ENCODE results near the gene CD52.

CD52 gene

GRCh38 chr1:26281971-26282370, 35.8 kb upstream of the CD52 start:
- no peaks in the 10 kb centered on the region for H3K9me3 ChIP-seq (ENCODE audit: control insufficient read depth, low read length)
- H2AFZ ChIP-seq: no peak overlapping the region
- no peak overlapping the region for H3K9ac ChIP-seq
- no peak overlapping the region for H3K27ac ChIP-seq
- H3K79me2 ChIP-seq: no peaks in the 10 kb centered on the region
- no peaks in the 10 kb centered on the region for H3K27me3 ChIP-seq (ENCODE audit: control insufficient read depth, insufficient read depth, low read length)
- H3K4me2 ChIP-seq (ENCODE audit: low read length): no peak overlapping the region
- no peak for TF ChIP-seq CTCF (IDR thresholded peaks at IDR 0.05)
- H3K4me1 ChIP-seq: no peaks in the 10 kb centered on the region
- H3K36me3 ChIP-seq (ENCODE audit: control insufficient read depth, insufficient read depth, low read length): no peaks in the 10 kb centered on the region
- no peak overlapping the region for H3K4me3 ChIP-seq (ENCODE audit: low read depth, low read length)

- Histone ChIP-seq H3K9me3 (ENCODE audit: control insufficient read depth, low read length) (no peaks in the 10 kb centered on the region), H3K36me3 (ENCODE audit: control insufficient read depth, insufficient read depth, low read length) (no peaks in the 10 kb centered on the region), H3K27ac (no peak overlapping the region), H3K4me1 (no peaks in the 10 kb centered on the region), H3K79me2 (no peaks in the 10 kb centered on the region), H3K27me3 (ENCODE audit: control insufficient read depth, insufficient read depth, low read length) (no peaks in the 10 kb centered on the region), H3K9ac (no peak overlapping the region), H3K4me3 (ENCODE audit: low read depth, low read length) (no peak overlapping the region), H3K4me2 (ENCODE audit: low read length) (no peak overlapping the region), H2AFZ (no peak overlapping the region)
- TF ChIP-seq CTCF (IDR thresholded peaks at IDR 0.05): no peak
Measured at GRCh38 chr1:26282401-26282918, 35.3 kb upstream of the CD52 start.

GRCh38 chr1:26283279-26283853, 34.4 kb upstream of the CD52 start:
- Histone ChIP-seq H3K4me3 (ENCODE audit: low read depth, low read length) (no peak overlapping the region), H3K9ac (no peak overlapping the region), H3K36me3 (ENCODE audit: control insufficient read depth, insufficient read depth, low read length) (no peaks in the 10 kb centered on the region), H3K9me3 (ENCODE audit: control insufficient read depth, low read length) (no peaks in the 10 kb centered on the region), H3K4me2 (ENCODE audit: low read length) (no peak overlapping the region), H3K27ac (no peak overlapping the region), H2AFZ (no peak overlapping the region), H3K27me3 (ENCODE audit: control insufficient read depth, insufficient read depth, low read length) (no peaks in the 10 kb centered on the region), H3K4me1 (no peaks in the 10 kb centered on the region), H3K79me2 (no peaks in the 10 kb centered on the region)
- no peak for TF ChIP-seq CTCF (IDR thresholded peaks at IDR 0.05)

- no peak for TF ChIP-seq CTCF (IDR thresholded peaks at IDR 0.05)
- Histone ChIP-seq H3K9me3 (ENCODE audit: control insufficient read depth, low read length) (no peaks in the 10 kb centered on the region), H3K27ac (no peak overlapping the region), H2AFZ (no peak overlapping the region), H3K4me3 (ENCODE audit: low read depth, low read length) (no peak overlapping the region), H3K9ac (no peak overlapping the region), H3K4me2 (ENCODE audit: low read length) (no peak overlapping the region), H3K79me2 (no peaks in the 10 kb centered on the region), H3K27me3 (ENCODE audit: control insufficient read depth, insufficient read depth, low read length) (no peaks in the 10 kb centered on the region), H3K36me3 (ENCODE audit: control insufficient read depth, insufficient read depth, low read length) (no peaks in the 10 kb centered on the region), H3K4me1 (no peaks in the 10 kb centered on the region)
Measured at GRCh38 chr1:26283871-26284596, 33.7 kb upstream of the CD52 start.
